IPS-18c (cell line): ENCODE results near the gene TRIM52.
"Not testable (repeated sequence)": the region's sequence is repeated elsewhere in the genome, so short reads cannot be mapped to it uniquely, and the experiment has no call there.

ENCODE experiments used
- H3K4me3 ChIP-seq: 2 replicates; pipeline ENCODE4 v1.7.0; 2013; ENCODE audit warnings: low read depth, mild to moderate bottlenecking, low read length, moderate library complexity; ENCODE audit not compliant: insufficient read depth
- H3K9me3 ChIP-seq: one replicate; pipeline ENCODE4 v1.6.1; 2013; ENCODE audit warnings: mild to moderate bottlenecking, low read length, moderate library complexity; ENCODE audit not compliant: control insufficient read depth, insufficient read depth

The TRIM52 gene

GRCh38 chr5:181222630-181223057 is 38.3 kb downstream of the TRIM52 start:
- Histone ChIP-seq H3K4me3 (peak overlapping the region; percentile 96), H3K9me3 (no peaks in the 10 kb centered on the region)

- Histone ChIP-seq H3K4me3 (peak overlapping the region; percentile 96), H3K9me3 (no peaks in the 10 kb centered on the region)
Measured at GRCh38 chr5:181221792-181222629, 38.9 kb downstream of the TRIM52 start.

DNA sequence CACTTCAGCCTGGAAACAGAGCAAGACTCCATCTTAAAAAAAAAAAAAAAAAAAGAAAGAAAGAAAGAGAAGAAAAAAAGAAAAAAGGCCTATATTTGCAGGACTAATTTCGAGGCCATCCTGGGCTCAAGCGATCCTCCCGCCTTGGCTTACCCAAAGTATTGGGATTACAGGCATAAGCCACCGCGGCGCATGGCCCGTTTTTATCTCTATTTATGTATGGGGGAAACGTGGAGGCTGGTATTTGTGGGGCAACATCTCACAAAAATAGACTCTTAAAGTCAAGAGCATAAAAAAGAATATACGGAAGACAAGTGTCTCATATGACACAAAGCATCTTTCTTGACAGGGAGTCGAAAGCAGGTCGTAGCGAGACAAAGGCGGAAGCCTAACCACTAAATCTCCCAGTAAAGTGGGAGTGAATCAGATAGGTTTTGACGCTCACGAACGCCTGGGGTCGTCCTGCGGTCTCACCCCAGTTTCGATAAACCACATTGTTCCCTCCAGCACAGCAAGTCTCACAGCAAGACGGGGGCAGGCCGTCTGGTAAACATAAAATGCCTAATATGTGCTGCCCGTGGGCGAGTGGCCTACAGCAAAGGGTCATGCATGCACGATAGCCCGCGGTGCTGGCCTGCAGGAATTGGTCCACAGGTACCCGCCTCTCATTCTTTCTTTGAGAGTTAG is 39.7 kb downstream of the TRIM52 start:
- H3K4me3 ChIP-seq, result peak overlapping the region; percentile 37; the same call in 1 of the 2 replicates

DNA sequence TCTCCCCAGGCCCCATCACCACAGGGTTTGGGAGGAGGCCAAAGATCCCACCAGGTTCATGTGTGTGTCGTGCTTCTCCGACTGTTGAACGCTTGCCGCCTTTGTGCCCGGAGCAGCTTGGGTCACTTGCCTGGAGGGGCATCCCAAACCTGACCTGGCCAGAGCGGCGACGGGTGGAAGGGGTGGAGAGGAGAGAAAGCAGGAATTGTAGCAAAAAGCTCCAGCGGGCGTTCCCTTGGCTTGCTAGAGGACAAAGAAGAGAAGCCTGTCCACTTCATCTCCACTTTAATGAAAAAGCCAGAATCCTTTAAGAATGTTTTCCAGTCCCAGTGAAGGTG is 40.8 kb downstream of the TRIM52 start:
- no peaks in the 10 kb centered on the region for H3K9me3 ChIP-seq
- H3K4me3 ChIP-seq, result no peak overlapping the region

More for the DNA sequence above, 39.7 kb downstream of the TRIM52 start:
- no peaks in the 10 kb centered on the region for H3K9me3 ChIP-seq

GRCh38 chr5:181219262-181220177 is 41.4 kb downstream of the TRIM52 start:
- Histone ChIP-seq H3K4me3 (no peak overlapping the region), H3K9me3 (no peaks in the 10 kb centered on the region)

DNA sequence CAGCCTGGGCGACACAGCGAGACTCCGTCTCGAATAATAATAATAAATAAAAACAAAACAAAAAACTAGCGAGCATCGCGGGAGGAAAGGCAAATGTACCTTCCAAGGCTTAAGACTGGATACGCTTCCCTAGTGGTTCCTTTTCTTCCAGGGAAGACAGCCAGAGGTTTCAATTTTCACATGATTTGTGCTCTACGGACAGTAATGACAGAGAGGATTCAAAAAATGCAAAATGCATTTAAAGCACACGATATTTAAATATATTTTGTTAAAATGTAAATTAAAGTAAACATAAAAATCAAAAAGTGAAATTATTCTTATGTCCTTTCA is 42.2 kb downstream of the TRIM52 start:
- no peaks in the 10 kb centered on the region for H3K9me3 ChIP-seq
- peak overlapping the region; percentile 29 for H3K4me3 ChIP-seq

DNA sequence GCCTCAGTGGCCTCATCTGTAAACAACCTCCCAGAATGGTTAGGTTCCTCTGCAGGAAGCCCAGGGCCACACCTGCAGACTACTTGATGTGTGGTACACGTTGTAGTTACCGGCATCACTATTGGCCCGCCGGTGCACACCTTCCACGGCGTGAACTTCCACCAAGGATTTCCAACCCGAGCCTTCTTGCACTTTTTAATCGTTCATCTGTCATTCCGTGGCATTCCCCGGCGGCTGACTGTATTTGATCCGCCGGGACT is 43.2 kb downstream of the TRIM52 start:
- H3K9me3 ChIP-seq, result no peaks in the 10 kb centered on the region
- H3K4me3 ChIP-seq, result peak overlapping the region; percentile 74

- no peaks in the 10 kb centered on the region for H3K9me3 ChIP-seq
- H3K4me3 ChIP-seq, result peak overlapping the region; percentile 74
Measured at GRCh38 chr5:181217111-181217802, 43.7 kb downstream of the TRIM52 start.

GRCh38 chr5:181215997-181216989 is 44.6 kb downstream of the TRIM52 start:
- Histone ChIP-seq H3K9me3 (no peaks in the 10 kb centered on the region), H3K4me3 (peak overlapping the region; percentile 50)

DNA sequence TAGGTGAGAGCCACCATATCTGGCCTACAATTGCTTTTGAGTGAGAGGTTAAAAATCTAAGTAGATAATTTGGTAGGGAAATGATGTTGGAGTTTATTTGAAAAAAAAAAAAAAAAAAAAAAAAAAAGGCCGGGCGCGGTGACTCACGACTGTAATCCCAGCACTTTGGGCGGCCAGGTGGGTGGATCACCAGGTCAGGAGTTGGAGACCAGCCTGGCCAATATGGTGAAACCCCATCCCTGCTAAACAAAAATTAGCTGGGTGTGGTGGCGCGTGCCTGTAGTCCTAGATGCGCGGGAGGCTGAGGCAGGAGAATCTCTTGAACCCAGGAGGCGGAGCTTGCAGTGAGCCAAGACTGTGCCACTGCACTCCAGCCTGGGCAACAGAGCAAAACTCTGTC is 46.7 kb downstream of the TRIM52 start:
- H3K4me3 ChIP-seq, H3K9me3 ChIP-seq: not testable (repeated sequence)

- Histone ChIP-seq H3K9me3 (no peaks in the 10 kb centered on the region), H3K4me3 (no peak overlapping the region)
Measured at GRCh38 chr5:181212934-181213333, 48.0 kb downstream of the TRIM52 start.

GRCh38 chr5:181212080-181212479 is 48.9 kb downstream of the TRIM52 start:
- no peak overlapping the region for H3K4me3 ChIP-seq

DNA sequence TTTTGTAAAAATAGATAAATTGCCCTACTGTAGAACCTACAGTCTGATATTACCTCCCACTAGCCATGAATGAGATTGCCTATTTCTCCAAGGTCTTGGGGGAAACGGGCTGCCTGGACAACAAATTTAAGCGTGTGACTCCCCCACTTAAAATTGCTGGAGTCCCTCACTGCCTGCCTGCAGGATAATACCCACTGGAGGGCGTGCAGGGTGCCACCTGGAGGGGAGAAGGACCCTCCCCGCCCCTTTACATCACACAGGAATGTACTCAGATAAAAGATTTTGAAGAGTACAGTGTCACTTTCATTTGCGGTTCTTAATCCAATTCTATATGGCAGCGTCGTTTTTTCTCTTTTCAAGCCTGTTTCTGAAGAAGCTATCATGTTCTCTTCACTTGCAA is 49.7 kb downstream of the TRIM52 start:
- H3K9me3 ChIP-seq, result no peaks in the 10 kb centered on the region
- no peak overlapping the region for H3K4me3 ChIP-seq

More at GRCh38 chr5:181212080-181212479, 48.9 kb downstream of the TRIM52 start:
- no peaks in the 10 kb centered on the region for H3K9me3 ChIP-seq

GRCh38 chr5:181210698-181211097 is 50.2 kb downstream of the TRIM52 start:
- not testable (repeated sequence) for H3K4me3 ChIP-seq

GRCh38 chr5:181210148-181210547 is 50.8 kb downstream of the TRIM52 start:
- H3K4me3 ChIP-seq, H3K9me3 ChIP-seq: not testable (repeated sequence)

More at GRCh38 chr5:181210698-181211097, 50.2 kb downstream of the TRIM52 start:
- H3K9me3 ChIP-seq, result not testable (repeated sequence)

DNA sequence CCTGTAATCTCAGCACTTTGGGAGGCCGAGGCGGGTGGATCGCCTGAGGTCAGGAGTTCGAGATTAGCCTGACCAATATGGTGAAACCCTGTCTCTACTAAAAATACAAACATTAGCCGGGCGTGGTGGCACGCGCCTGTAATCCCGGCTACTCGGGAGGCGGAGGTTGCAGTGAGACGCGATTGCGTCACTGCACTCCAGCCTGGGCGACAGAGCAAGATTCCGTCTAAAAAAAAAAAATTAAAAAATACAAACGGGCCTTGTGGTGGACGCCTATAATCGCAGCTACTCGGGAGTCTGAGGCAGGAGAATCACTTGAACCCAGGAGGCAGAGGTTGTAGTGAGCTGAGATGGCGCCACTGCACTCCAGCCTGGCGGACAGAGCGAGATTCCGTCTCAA is 51.9 kb downstream of the TRIM52 start:
- H3K9me3 ChIP-seq, H3K4me3 ChIP-seq: not testable (repeated sequence)
